ENCODE data around the gene MBOAT1.

DNA sequence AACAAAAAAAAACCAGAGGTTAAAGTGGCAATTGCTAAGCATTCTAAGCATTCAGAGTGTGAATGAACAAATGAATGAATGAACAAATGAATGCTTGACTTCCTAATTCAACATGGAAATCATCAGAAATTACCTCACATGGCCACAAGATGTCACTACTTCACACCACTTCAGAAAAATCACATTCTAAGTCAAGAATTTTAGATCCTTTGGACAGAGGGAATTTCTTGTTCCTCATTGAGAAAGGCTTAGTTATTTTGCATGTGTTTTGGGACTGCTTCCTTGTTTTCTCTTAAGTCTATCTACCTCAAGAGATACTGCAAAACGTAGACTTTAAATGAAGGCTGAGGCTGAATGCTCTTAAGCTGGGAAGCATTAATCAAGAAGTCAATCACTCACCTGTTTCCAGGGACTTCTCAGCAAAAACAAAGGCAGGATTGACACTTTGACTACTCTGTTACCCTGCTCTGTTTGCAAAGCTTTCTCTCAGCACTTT lies 120.2 kb downstream of the MBOAT1 start:
- TF ChIP-seq ZFP3 (CRISPR knock-in tag; IDR thresholded peaks at IDR 0.05) (no peak), RARB (CRISPR knock-in tag; IDR thresholded peaks at IDR 0.05) (no peak), TOX (CRISPR knock-in tag; IDR thresholded peaks at IDR 0.05; ENCODE audit: borderline replicate concordance) (no peak), ISL1 (CRISPR knock-in tag; IDR thresholded peaks at IDR 0.05) (no peak), CSDC2 (CRISPR knock-in tag; IDR thresholded peaks at IDR 0.05) (no peak)
- TF ChIP-seq, protein P1, sequence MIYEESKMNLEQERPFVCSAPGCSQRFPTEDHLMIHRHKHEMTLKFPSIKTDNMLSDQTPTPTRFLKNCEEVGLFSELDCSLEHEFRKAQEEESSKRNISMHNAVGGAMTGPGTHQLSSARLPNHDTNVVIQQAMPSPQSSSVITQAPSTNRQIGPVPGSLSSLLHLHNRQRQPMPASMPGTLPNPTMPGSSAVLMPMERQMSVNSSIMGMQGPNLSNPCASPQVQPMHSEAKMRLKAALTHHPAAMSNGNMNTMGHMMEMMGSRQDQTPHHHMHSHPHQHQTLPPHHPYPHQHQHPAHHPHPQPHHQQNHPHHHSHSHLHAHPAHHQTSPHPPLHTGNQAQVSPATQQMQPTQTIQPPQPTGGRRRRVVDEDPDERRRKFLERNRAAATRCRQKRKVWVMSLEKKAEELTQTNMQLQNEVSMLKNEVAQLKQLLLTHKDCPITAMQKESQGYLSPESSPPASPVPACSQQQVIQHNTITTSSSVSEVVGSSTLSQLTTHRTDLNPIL (CRISPR knock-in tag; IDR thresholded peaks at IDR 0.05; ENCODE audit: low read depth) = no peak
- TF ChIP-seq, protein P2, sequence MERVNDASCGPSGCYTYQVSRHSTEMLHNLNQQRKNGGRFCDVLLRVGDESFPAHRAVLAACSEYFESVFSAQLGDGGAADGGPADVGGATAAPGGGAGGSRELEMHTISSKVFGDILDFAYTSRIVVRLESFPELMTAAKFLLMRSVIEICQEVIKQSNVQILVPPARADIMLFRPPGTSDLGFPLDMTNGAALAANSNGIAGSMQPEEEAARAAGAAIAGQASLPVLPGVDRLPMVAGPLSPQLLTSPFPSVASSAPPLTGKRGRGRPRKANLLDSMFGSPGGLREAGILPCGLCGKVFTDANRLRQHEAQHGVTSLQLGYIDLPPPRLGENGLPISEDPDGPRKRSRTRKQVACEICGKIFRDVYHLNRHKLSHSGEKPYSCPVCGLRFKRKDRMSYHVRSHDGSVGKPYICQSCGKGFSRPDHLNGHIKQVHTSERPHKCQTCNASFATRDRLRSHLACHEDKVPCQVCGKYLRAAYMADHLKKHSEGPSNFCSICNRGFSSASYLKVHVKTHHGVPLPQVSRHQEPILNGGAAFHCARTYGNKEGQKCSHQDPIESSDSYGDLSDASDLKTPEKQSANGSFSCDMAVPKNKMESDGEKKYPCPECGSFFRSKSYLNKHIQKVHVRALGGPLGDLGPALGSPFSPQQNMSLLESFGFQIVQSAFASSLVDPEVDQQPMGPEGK (CRISPR knock-in tag; IDR thresholded peaks at IDR 0.05; ENCODE audit: borderline replicate concordance) = no peak

Measured in SK-N-SH treated with all-trans-retinoic acid at 6 μM for 48 hours (cell line).